ENCODE measurements around the gene UBA6.

UBA6 gene

GRCh38 chr4:67700116-67700737 lies 728 bp downstream of the UBA6 start:
- TF ChIP-seq, protein P1, sequence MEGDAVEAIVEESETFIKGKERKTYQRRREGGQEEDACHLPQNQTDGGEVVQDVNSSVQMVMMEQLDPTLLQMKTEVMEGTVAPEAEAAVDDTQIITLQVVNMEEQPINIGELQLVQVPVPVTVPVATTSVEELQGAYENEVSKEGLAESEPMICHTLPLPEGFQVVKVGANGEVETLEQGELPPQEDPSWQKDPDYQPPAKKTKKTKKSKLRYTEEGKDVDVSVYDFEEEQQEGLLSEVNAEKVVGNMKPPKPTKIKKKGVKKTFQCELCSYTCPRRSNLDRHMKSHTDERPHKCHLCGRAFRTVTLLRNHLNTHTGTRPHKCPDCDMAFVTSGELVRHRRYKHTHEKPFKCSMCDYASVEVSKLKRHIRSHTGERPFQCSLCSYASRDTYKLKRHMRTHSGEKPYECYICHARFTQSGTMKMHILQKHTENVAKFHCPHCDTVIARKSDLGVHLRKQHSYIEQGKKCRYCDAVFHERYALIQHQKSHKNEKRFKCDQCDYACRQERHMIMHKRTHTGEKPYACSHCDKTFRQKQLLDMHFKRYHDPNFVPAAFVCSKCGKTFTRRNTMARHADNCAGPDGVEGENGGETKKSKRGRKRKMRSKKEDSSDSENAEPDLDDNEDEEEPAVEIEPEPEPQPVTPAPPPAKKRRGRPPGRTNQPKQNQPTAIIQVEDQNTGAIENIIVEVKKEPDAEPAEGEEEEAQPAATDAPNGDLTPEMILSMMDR (IDR thresholded peaks at IDR 0.05), result no peak
- TF ChIP-seq ZFX (IDR thresholded peaks at IDR 0.05; ENCODE audit: borderline replicate concordance), result no peak
- peak overlapping the region; percentile 77 for H3K27ac ChIP-seq

DNA sequence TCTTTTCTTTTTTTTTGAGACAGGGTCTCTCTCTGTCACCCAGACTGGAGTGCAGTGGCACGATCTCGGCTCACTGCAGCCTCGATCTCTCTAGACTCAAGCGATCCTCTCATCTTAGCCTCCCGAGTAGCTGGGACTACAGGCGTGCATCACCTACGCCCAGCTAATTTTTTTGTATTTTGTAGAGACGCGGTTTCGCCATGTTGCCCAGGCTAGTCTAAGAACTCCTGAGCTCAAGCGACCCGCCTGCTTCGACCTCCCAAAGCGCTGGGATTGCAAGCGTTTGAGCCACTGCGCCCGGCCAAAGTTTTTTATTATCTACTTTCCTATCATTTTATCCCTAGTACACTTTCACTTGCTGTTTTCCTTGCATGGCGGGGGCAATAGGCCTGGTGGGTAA lies 1.4 kb downstream of the UBA6 start:
- no peak overlapping the region for H3K27ac ChIP-seq
- TF ChIP-seq ZFX (IDR thresholded peaks at IDR 0.05; ENCODE audit: borderline replicate concordance), result no peak
- TF ChIP-seq, protein P1 (IDR thresholded peaks at IDR 0.05), result no peak

DNA sequence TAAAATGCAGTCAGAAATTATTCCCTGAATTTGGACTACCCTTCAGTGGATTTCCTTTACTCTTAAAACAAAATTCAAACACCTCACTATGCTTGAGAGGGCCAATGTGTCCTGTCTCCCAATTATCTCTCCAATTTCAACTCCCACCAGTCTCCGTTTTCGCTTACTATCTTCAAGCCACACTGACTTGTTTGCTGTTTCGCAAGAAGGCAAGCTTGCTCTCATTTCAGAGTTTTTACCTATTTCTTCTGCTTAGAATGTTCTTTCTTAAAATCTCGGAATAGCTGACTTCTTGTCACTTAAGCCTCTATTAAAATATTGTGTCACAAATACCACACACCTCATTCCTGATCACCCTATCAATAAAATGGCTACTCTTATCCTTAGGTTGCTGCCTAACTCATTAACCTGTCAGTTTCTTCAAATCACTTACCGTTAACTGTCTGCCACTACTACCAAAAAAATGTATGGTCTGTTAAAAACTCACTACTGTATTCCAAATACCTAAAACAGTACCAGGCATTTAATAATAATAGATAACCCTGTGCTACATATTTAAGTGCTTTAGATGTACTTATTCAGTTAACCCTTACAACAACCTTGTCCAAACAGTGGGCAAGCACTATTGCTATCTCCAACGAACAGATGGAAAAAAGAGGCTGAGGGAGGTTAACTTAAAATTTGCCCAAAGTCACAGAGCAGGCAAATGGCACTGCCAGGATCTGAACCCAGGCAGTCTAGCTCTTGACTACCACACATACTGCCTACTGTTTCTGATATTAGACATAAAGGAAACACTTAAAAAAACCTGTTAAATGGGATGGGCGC lies 2.9 kb downstream of the UBA6 start:
- no peak overlapping the region for H3K27ac ChIP-seq
- TF ChIP-seq, protein P1 (IDR thresholded peaks at IDR 0.05), result no peak
- TF ChIP-seq ZFX (IDR thresholded peaks at IDR 0.05; ENCODE audit: borderline replicate concordance), result no peak

DNA sequence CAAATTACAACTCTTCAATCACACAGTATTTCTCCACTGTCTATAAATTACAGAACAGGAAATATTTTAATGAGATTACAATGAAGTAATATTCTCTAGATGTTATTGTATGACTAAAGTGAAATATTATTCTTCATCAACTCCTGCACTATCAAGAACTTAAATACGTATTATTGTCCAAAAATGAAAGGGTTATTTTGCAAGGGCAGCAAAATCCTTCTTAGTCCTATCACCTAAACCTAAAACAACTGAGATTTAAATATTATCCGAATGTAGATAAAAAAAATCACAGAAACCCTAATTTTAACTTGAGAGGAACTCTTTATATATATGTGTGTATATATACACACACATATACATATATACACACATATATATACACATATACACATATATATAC lies 4.9 kb downstream of the UBA6 start:
- no peak overlapping the region for H3K27ac ChIP-seq
- TF ChIP-seq, protein P1 (IDR thresholded peaks at IDR 0.05), result no peak
- TF ChIP-seq ZFX (IDR thresholded peaks at IDR 0.05; ENCODE audit: borderline replicate concordance), result no peak

DNA sequence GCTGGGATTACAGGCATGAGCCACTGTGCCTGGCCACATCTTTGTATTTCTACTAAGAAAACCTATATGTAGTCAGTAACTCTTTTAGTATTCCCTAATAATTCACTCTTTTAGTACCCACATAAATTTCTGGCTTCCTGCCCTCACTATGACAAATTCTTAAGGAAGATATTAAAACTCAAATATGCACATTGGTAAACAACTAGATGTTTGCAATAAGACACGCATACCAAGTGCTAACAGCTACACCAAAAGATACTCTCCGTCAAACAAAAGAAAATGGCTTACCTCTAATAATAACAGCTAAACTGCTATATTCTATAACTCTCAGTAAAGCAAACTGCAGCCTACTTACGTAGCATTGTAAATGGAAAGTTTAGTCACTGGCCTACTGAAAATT lies 6.3 kb downstream of the UBA6 start:
- TF ChIP-seq, protein P1 (IDR thresholded peaks at IDR 0.05), result no peak
- TF ChIP-seq ZFX (IDR thresholded peaks at IDR 0.05; ENCODE audit: borderline replicate concordance), result no peak
- H3K27ac ChIP-seq, result no peak overlapping the region

GRCh38 chr4:67691328-67691727 lies 9.6 kb downstream of the UBA6 start:
- H3K27ac ChIP-seq, result no peak overlapping the region
- TF ChIP-seq, protein P1 (IDR thresholded peaks at IDR 0.05), result no peak
- TF ChIP-seq ZFX (IDR thresholded peaks at IDR 0.05; ENCODE audit: borderline replicate concordance), result no peak

GRCh38 chr4:67687636-67688035 lies 13.3 kb downstream of the UBA6 start:
- no peak overlapping the region for H3K27ac ChIP-seq
- TF ChIP-seq, protein P1 (IDR thresholded peaks at IDR 0.05), result no peak
- no peak for TF ChIP-seq ZFX (IDR thresholded peaks at IDR 0.05; ENCODE audit: borderline replicate concordance)
